Right ventricle myocardium inferior (tissue), 1 donor: ENCODE measurements around the gene GRM8. TPM values are rescaled to one million over a fixed set of nuclear protein-coding genes. Genes with fewer than 3 reads are reported as not detected.
A peak's percentile ranks its signal among the peaks of the same experiment; 100 is the strongest.

Experiments
- ATAC-seq: fragments of 200-7000 bp; cut with Tn5 transposase; one replicate; pipeline ENCODE4 v1.9.1; 2020; ENCODE audit warnings: mild to moderate bottlenecking, moderate library complexity
- DNase-seq: peaks from one replicate; pipeline ENCODE4 v3.0.0; 2021; ENCODE audit errors: missing footprints
- intact Hi-C: fragments of 100-400 bp; cut with DNase I; formaldehyde crosslinking; loops from one replicate; pipeline ENCODE4 v1.11.0; 2022
- long read RNA-seq: library from polyadenylated mRNA; unstranded; transcript quantifications from one replicate; pipeline ENCODE4 v2.0.0, GENCODE V29; 2021
- total RNA-seq: library from RNA; stranded (reverse); fragmentation: NEBNext Ultra II Directional; extraction: Animal tissue kit (Norgen Biotek cat#: 25700); gene quantifications from one replicate; pipeline ENCODE4 v1.2.1, GENCODE V29; 2021
- donor health status: DM: no; HTN: yes; CAD: no; lungs with severe emphysema.

GRM8 gene
- total RNA-seq, result 0.22 TPM
- long read RNA-seq, result 0 reads

GRCh38 chr7:127252778-127253280, at the start of gene GRM8:
Gene GRM8 (minus strand): TSS chr7:127252941.
- ATAC-seq, result peak; percentile 71
- intact Hi-C loops, result no loop called here
- DNase-seq, result peak; percentile 71

GRCh38 chr7:127290801-127291361, 38.1 kb upstream of the GRM8 start:
- intact Hi-C loops, result no loop called here
- no peak for ATAC-seq
- DNase-seq, result no peak

GRCh38 chr7:127290116-127290655, 37.4 kb upstream of the GRM8 start:
- DNase-seq (no peak), ATAC-seq (no peak)
- intact Hi-C loops, result no loop called here

GRCh38 chr7:127287133-127287532, 34.4 kb upstream of the GRM8 start:
- intact Hi-C loops, result no loop called here
- no peak for DNase-seq
- ATAC-seq, result no peak

- no peak for ATAC-seq
- DNase-seq, result no peak
- intact Hi-C loops, result no loop called here
These were observed 17.4 kb upstream of the GRM8 start for GRCh38 chr7:127270093-127270492.

GRCh38 chr7:127266047-127266446, 13.3 kb upstream of the GRM8 start:
- intact Hi-C loops, result no loop called here
- DNase-seq (no peak), ATAC-seq (no peak)

GRCh38 chr7:127264219-127264618, 11.5 kb upstream of the GRM8 start:
- no peak for DNase-seq
- ATAC-seq, result no peak
- intact Hi-C loops, result no loop called here

- DNase-seq, result no peak
These were observed 5.4 kb upstream of the GRM8 start for GRCh38 chr7:127258111-127258510.

GRCh38 chr7:127257086-127257485, 4.3 kb upstream of the GRM8 start:
- no peak for DNase-seq
- intact Hi-C loops, result no loop called here
- ATAC-seq, result no peak

More at GRCh38 chr7:127258111-127258510, 5.4 kb upstream of the GRM8 start:
- ATAC-seq, result no peak
- intact Hi-C loops, result no loop called here

GRCh38 chr7:127256041-127256725, 3.4 kb upstream of the GRM8 start:
- no peak for ATAC-seq
- intact Hi-C loops, result no loop called here

GRCh38 chr7:127254163-127254684, 1.5 kb upstream of the GRM8 start:
- DNase-seq (no peak), ATAC-seq (no peak)
- intact Hi-C loops, result no loop called here

More at GRCh38 chr7:127256041-127256725, 3.4 kb upstream of the GRM8 start:
- DNase-seq, result no peak

GRCh38 chr7:127253281-127254162, 781 bp upstream of the GRM8 start:
- DNase-seq, result peak; percentile 86
- peak; percentile 82 for ATAC-seq
- intact Hi-C loops, result no loop called here

- intact Hi-C loops, result no loop called here
- ATAC-seq, result no peak
- DNase-seq, result no peak
These were observed 396 bp downstream of the GRM8 start for GRCh38 chr7:127252377-127252713.

GRCh38 chr7:127251465-127252376, 1.0 kb downstream of the GRM8 start:
- intact Hi-C loops, result no loop called here
- DNase-seq (no peak), ATAC-seq (no peak)

GRCh38 chr7:127251036-127251464, 1.7 kb downstream of the GRM8 start:
- no peak for ATAC-seq
- no peak for DNase-seq
- intact Hi-C loops, result no loop called here

- no peak for ATAC-seq
- no peak for DNase-seq
- intact Hi-C loops, result no loop called here
These were observed 2.3 kb downstream of the GRM8 start for GRCh38 chr7:127250312-127251035.

GRCh38 chr7:127245607-127246006, 7.1 kb downstream of the GRM8 start:
- ATAC-seq, result no peak
- intact Hi-C loops, result no loop called here
- DNase-seq, result no peak

- no peak for DNase-seq
- intact Hi-C loops, result no loop called here
- no peak for ATAC-seq
These were observed 7.7 kb downstream of the GRM8 start for GRCh38 chr7:127245002-127245401.
